ENCODE measurements around the gene CCNC. TPM values are rescaled to one million over a fixed set of nuclear protein-coding genes. Genes with fewer than 3 reads are reported as not detected.

The CCNC gene
- total and polyA plus RNA-seq, 2 of the 13 experiments (the other 11 are each of a cell fraction or from before 2014, with no cell fraction given) = 69.6 to 141 TPM

GRCh38 chr6:99568103-99568933 is at the start of gene CCNC (continued):
- TF ChIP-seq AKNA (CRISPR knock-in tag; IDR thresholded peaks at IDR 0.05; ENCODE audit: borderline replicate concordance) (no peak), BCL3 (CRISPR knock-in tag; IDR thresholded peaks at IDR 0.05) (0 out of 2 replicates have a peak, but pooled peaks have one; percentile 14), TAF1 (CRISPR knock-in tag; IDR thresholded peaks at IDR 0.05) (peak; percentile 99), NR2F2 (IDR thresholded peaks at IDR 0.05; ENCODE audit: borderline replicate concordance, low read depth) (no peak; the same call in 1 of the 2 replicates), ZNF326 (CRISPR knock-in tag; IDR thresholded peaks at IDR 0.05; ENCODE audit: borderline replicate concordance) (no peak), KDM2A (CRISPR knock-in tag; IDR thresholded peaks at IDR 0.05; ENCODE audit: borderline replicate concordance, low read depth) (peak; percentile 99), SMAD3 (CRISPR knock-in tag; IDR thresholded peaks at IDR 0.05) (peak; percentile 95), ZNF256 (CRISPR knock-in tag; conservative IDR thresholded peaks at IDR 0.05) (peak; percentile 90), ZNF589 (CRISPR knock-in tag; conservative IDR thresholded peaks at IDR 0.05) (0 out of 2 replicates have a peak, but pooled peaks have one; percentile 35), NFIC (IDR thresholded peaks at IDR 0.05; ENCODE audit: low read length) (peak; percentile 28), SRF (IDR thresholded peaks at IDR 0.05; ENCODE audit: low read depth, low read length) (peak; percentile 70; the same call in 1 of the 2 replicates), ZC3H4 (CRISPR knock-in tag; IDR thresholded peaks at IDR 0.05; ENCODE audit: borderline replicate concordance) (peak; percentile 66; the same call in 1 of the 2 replicates), ZUFSP (CRISPR knock-in tag; IDR thresholded peaks at IDR 0.05; ENCODE audit: borderline replicate concordance) (no peak; the same call in 1 of the 2 replicates)
- TF ChIP-seq, protein P1, sequence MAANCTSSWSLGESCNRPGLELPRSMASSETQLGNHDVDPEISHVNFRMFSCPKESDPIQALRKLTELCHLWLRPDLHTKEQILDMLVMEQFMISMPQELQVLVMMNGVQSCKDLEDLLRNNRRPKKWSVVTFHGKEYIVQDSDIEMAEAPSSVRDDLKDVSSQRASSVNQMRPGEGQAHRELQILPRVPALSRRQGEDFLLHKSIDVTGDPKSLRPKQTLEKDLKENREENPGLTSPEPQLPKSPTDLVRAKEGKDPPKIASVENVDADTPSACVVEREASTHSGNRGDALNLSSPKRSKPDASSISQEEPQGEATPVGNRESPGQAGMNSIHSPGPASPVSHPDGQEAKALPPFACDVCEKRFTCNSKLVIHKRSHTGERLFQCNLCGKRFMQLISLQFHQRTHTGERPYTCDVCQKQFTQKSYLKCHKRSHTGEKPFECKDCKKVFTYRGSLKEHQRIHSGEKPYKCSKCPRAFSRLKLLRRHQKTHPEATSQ (CRISPR knock-in tag; IDR thresholded peaks at IDR 0.05; ENCODE audit: borderline replicate concordance) = peak; percentile 99
